ENCODE measurements around the gene MAN1B1.
A peak's percentile ranks its signal among the peaks of the same experiment; 100 is the strongest.
"Not testable (repeated sequence)": the region's sequence is repeated elsewhere in the genome, so short reads cannot be mapped to it uniquely, and the experiment has no call there.

Gene MAN1B1

DNA sequence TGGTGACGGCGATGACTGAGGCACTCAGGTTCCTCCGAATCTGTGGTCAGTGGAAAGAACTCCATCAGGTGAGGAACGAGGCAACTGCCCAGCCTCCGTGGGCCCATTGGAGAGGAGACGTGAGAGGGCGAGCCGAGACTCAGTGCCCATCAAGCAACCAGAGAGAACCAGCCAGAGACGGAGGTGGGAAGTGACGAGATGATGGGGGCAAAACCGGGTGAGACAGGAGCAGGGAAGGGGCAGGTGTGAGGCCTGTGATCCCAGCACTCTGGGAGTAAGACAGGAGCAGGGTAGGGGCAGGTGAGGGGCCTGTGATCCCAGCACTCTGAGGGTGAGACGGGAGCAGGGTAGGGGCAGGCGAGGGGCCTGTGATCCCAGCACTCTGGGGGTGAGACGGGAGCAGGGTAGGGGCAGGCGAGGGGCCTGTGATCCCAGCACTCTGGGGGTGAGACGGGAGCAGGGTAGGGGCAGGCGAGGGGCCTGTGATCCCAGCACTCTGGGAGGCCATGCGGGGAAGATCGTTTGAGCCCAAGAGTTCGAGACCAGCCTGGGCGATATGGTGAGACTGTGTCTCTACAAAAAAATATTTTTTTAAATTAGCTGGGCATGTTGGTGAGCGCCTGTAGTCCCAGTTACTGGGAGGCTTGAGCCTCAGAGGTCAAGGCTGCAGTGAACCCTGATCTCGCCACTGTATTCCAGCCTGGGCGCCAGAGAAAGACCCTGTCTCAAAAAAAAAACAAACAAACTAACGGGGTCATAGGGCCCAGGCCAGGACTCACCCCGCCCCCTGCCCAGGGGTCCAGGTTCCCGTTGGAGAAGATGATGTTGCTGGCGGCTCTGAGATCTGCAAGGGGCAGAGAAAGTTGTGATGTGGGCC is 24.4 kb downstream of the MAN1B1 start:
- no peak for DNase-seq (ENCODE audit: low read depth)

DNA sequence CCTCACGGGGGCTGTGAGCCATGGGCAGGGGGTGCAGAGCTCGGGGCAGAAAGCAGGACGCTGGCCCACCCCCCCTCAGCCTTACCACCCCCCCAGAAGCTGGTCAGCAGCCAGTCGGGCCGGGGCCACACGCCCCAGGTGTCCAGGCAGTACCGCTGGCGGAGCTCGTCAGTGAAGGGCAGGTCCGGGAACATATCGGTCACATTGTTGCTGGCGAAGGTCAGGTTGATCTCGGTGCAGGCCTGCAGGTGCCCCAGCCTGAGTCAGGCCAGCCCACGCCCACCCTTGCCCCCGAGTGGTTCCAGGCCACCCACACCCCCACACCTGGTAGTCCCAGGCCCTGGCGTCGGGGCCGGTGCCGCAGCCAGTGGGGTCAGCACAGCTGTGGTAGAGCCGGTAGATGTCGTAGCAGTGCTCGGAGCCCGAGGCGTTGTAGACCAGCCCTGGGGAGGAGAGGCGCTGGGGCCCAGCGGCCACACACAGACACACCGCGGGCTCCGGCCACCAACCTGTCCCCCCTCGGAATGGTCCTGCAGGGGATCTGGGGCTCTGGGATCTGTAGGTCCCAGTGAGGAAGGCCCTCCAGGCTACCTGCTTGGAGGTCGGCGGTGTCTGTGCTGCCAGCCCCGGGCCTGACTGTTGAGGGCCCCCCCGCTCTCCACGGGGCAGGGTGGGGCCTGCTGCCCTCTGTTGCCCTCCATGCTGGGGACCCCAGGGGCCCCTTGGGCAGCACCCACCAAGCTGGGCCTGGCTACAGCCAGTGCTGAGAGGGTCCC is 25.2 kb downstream of the MAN1B1 start:
- no peak for DNase-seq (ENCODE audit: low read depth)

DNA sequence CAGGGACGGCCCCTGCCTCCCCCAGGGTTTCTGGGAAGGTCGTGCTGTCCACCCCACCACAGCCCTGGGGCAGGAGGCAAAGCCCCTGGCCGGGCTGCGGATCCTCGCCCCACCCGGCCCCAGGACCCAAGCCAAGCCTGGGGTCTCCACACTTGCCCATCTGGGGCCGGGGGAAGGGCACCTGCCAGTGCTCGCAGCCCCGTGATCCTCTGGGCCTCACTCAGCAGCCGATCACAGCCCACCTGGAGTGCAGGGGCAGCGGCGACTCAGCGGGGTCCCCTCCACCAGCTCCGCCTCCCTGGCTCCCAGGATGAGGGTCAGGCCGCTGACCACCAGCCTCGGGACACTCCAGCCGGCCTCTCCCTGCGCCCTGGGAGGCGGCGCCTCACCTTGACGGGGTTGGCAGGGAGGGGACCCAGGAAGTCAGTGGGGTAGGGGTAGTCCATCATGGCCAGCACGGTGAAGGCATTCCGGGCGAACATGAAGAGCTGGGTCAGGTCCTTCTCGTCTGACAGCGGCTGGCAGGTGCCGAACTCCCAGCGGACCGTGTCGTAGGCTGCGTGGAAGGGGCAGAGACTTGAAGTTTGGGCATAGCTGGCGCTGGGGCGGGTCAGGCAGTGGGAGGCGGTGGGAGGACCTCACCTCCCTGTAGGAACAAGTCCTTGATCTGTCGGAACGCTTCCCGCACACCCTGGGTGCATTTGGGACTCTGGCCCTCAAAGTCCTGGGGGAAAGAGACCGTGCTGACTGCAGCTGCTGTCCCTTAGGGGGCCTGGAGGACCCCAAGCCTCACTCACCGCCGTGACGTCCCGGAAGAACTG is 26.0 kb downstream of the MAN1B1 start:
- no peak for DNase-seq (ENCODE audit: low read depth)

DNA sequence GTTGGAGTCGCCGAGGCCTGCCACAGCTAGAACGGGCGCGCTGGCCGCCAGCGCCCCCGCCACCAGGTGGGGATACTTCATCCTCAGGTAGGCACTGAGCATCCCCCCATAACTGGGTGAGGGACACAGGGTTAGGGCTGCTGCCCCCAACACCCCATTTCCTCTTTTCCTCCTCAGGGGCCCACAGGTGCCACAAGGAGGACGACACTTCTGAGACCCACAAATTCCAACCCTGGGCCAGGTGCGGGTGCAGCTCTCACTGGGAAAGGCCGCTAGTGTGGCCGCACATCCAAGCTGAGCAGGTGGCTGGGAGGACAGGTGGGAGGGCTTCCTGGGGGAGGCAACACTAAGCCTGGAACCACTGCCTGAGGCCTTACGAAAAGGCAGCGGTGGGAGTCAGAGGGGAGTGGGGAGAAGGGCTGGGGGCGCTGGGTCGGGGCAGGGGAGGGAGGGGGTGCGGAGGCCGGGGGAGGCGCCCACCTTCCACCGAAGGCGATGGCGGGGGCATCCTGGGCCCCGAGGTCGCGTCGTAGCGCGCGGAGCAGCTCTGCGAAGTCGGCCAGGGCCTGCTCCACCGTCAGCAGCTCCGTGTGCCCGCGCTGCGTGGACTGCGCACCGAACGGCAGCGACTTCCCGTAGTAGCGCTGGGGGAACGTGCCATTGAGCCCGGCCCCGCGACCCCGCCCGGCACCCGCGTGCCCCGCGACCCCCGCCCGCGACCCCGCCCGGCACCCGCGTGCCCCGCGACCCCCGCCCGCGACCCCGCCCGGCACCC is 26.8 kb downstream of the MAN1B1 start:
- no peak for DNase-seq (ENCODE audit: low read depth)

DNA sequence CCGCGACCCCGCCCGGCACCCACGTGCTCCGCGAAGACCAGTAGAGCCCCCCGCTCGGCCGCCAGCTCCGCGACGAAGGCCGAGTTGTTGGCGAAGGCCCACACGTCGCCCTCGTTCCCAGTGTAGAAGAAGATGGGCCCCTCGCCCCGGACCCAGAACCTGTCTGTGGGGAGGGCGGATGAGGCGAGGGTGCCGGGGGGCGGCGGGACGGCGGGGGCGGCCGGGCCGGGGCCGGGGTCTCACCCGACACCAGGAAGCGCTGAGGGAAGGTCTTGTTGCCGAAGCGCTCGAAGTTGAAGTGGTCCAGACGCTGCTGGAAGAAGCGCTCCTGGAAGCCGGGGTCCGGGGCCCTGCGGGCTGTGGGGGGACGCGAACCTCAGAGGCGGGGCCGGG is 27.4 kb downstream of the MAN1B1 start:
- DNase-seq (ENCODE audit: low read depth), result no peak

DNA sequence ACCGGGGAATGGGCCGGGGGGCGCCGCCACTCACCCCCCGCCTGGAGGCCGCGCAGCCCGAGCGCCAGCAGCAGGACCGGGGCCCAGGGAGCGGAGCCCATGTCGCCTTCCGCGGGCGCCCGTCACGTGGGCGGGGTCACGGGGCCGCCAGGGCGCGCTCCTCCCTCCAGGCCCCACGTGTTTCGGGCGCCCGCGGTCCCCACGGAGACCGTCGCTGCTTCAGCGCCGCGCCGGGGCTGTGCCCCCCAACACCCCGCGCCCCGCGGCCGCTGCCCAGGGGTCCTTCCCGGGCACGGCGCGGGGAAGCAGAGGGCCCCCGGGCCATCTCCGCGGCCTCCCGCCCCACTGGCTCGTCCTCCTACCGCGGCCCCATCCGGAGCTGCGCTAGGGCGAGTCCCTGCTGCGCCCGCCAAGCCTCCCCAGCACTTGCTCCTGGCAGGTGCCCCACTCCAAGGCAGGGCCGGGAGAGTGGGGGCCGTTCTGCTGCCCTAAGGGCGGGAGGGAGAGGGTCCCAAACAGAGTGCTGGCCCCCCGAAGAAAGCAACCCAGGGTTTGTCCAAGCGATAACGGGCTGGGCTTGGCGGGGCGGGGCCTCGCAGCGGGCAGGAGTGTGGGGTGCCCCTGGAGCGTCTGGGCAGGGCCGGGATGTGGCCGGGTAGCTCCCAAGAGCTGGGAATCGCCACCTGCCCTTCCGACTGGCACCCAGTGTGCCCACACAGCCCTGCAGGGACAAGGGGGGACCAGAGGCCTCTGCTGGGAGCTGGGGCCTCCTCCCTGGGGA is 28.0 kb downstream of the MAN1B1 start, which contains the start of gene DPP7:
Gene DPP7, minus strand, starts transcription at position 121 of the 781 bp plus-strand sequence. Its CDS starts 20 bp downstream, at position 101.
- DNase-seq (ENCODE audit: low read depth), result peak; percentile 38

DNA sequence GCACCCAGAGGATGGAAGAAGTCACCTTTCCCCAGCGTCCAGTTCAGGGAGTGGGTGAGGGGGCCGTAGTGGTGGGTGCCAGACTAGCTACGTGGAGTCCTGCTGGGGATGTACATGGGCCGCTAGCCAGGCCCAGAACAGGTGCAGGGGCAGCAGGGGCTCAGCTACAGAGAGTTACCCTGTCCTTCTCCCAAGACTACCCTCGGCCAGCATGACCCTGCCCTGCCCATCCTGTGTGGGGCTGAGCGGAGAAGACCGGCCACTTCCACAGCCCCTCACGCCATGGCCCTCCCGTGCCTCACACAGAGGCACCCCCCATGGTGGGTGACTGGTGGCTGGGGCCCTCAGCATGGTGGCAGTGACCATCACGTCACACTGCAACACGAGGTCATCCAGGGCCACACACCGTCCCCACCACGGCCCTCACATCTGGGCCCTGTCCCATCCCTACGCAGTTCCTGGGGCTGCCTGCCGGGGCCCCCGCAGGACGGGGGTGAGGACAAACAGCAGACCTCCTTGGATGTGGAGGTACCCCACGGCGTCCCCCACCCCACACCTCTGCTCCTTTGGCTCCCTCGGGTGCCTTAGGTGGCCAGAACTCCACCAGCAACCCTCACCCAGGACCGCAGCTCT is 28.7 kb downstream of the MAN1B1 start:
- no peak for DNase-seq (ENCODE audit: low read depth)

DNA sequence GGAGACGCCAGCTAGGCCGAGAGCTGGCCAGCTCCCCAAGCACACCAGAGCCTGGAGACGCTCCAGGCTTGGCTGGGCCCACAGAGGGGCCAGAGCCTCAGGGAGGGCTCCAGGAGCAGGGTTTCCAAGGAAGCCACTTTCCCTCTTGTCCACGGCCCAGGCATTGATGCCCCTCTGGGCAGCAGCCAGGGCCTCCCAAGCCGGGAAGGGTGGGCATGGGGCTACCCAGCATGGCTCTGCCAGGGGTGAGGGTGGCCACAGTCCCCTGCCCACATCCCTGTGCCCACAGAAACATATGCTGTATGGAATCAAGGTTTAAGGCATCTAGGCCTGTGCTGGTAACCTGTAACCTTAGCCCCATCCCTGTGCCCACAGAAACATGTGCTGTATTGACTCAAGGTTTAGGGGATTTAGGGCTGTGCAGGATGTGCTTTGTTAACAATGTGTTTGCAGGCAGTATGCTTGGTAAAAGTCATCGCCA is 29.3 kb downstream of the MAN1B1 start:
- DNase-seq (ENCODE audit: low read depth), result peak; percentile 72

DNA sequence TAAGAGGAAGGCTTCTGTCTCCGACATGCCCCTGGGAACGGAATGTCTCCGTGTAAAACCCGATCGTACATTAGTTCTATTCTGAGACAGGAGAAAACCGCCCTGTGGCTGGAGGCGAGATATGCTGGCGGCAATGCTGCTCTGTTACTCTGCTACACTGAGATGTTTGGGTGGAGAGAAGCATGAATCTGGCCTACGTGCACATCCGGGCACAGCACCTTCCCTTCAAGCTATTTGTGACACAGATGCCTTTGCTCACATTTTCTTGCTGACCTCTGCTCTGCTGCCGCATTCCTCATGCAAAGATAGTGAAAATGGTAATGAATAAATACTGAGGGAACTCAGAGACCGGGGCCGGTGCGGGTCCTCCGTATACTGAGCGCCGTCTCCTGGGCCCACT is 29.9 kb downstream of the MAN1B1 start:
- DNase-seq (ENCODE audit: low read depth), result peak; percentile 96

DNA sequence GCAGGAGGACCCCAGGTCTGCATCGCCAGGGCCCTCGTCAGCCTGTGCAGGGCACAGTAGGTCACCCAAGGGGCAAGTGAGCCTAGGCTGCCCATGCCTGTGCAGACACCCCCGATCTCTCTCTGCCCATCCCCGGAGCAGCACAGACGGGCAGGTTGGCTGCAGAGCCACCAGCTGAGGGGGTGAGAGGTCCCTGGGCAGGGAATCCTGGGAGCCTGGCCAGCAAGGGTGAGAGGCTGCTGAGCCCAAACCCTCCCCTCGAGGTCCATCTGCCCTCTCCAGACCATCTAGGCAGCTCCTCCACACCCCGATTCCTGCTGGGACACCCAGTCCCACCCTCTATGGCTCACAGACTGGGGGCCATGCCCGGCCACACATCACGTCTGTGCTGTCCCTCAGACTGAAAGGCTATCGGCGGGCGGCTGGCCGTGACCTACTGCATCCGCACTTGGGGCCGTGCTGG is 30.5 kb downstream of the MAN1B1 start:
- DNase-seq (ENCODE audit: low read depth), result no peak

DNA sequence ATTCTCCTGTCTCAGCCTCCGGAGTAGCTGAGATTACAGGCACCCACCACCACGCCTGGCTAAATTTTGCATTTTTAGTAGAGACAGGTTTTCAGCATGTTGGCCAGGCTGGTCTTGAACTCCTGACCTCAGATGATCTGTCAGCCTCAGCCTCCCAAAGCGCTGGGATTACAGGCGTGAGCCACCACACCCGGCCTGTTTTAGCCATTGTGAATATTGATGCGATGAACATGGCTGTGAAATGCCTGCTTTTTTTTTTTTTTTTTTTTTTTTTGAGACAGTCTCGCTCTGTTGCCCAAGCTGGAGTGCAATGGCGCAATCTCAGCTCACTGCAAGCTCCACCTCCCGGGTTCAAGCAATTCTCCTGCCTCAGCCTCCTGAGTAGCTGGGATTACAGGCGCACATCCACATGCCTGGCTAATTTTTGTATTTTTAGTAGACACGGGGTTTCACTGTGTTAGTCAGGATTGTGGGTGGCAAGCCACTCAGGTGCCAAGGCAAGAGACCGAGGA is 31.4 kb downstream of the MAN1B1 start:
- DNase-seq (ENCODE audit: low read depth), result not testable (repeated sequence)

DNA sequence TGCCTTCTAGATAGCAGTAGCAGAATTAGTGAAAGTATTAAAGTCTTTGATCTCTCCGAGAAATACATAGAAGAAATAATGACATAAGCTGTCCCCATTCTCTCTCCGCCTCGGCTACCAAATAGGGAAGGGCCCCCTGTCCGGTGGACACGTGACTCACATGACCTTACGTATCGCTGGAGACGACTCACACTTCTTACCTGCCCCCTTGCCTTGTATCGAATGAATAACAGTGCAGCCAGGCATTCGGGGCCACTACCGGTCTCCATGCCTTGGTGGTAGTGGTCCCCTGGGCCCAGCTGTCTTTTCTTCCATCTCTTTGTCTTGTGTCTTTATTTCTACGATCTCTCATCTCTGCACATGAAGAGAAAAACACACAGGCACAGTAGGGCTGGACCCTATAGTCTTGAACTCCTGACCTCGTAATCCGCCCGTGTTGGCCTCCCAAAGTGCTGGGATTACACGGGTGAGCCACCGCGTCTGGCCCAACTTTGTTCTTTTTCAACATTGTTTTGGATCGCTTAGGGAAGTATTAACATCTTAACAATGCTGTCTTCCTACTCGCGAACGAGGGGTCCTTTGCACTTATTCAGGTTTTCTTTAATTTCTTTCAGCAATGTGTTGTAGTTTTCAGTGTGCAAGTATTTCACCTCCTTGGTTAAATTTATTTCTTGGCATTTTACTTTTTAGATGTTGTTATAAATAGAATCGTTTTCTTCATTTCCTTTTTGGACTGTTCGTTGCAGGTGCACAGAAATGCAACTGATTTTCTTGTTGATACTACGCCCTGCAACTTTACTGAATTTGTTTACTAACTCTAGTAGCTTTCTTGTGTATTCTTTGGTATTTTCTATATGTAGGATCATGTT is 35.4 kb downstream of the MAN1B1 start:
- not testable (repeated sequence) for DNase-seq (ENCODE audit: low read depth)

DNA sequence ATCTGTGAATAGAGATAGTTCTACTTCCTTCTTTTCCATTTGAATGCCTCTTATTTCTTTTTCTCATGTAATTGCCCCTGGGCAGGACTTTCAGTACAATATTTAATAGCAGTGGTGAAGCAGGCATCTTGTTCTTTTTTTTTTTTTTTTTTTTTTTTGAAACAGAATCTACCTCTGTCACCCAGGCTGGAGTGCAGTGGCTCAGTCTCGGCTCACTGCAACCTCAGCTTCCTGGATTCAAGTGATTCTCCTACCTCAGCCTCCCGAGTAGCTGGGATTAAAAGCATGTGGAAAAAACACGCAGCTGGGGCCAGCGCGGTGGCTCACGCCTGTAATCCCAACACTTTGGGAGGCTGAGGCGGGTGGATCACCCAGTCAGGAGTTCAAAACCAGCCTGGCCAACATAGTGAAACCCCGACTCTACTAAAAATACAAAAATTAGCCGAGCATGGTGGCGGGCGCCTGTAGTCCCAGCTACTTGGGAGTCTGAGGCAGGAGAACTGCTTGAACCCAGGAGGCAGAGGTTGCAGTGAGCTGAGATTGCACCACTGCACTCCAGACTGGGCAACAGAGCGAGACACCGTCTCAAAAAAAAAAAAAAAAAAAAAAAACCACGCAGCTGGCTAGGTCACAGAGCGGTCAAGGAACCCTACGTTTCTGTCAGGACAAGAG is 36.1 kb downstream of the MAN1B1 start:
- not testable (repeated sequence) for DNase-seq (ENCODE audit: low read depth)

DNA sequence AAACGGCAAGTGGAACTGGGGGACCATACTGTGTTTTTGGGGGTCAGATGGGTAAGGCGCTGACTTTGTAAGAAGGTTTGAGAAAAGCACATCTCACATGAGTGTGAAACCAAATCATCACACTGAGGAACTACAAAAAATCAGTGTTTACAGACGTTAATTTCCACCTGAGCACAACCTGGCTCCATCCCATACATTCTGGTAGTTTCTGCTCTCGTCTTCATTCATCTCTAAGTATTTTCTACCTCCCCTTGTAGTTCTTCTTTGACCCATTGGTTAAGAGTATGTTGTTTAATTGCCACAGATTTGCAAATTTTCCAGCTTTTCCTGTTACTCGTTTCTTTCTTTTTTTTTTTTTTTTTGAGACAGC is 36.7 kb downstream of the MAN1B1 start:
- no peak for DNase-seq (ENCODE audit: low read depth)

DNA sequence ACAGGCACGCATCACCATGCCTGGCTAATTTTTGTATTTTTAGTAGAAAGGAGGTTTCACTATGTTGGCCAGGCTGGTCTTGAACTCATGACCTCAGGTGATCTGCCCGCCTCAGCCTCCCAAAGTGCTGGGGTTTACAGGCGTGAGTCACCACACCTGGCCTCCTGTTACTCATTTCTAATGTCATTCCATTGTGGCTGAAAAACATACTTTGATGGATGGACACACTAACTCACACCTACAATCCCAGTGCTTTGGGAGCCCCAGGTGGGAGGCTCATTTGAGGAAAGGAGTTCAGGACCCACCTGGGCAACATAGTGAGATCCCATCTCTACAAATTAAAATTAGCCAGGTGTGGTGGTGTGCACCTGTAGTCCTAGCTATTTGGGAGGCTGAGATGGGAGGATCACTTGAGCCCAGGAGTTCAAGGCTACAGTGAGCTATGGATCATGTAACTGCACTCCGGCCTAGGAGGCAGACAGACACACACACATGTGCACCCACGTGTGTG is 37.2 kb downstream of the MAN1B1 start:
- not testable (repeated sequence) for DNase-seq (ENCODE audit: low read depth)

DNA sequence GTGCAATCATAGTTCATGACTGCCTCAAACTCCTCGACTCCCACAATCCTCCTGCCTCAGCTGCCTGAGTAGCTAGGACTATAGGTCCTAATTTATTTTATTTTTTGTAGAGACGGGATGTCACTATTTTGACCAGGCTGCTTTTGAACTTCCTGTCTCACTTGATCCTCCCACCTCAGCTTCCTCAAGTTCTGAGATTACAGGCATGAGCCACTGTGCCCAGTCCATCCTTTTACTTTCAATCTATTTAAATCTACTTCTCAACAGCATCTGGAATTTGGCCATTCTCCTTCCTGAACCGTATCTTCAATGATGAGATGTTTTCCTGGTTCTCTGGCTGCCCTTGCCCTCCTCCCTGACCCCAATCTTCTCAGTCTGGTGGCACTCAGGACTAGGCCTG is 40.0 kb downstream of the MAN1B1 start:
- no peak for DNase-seq (ENCODE audit: low read depth)

DNA sequence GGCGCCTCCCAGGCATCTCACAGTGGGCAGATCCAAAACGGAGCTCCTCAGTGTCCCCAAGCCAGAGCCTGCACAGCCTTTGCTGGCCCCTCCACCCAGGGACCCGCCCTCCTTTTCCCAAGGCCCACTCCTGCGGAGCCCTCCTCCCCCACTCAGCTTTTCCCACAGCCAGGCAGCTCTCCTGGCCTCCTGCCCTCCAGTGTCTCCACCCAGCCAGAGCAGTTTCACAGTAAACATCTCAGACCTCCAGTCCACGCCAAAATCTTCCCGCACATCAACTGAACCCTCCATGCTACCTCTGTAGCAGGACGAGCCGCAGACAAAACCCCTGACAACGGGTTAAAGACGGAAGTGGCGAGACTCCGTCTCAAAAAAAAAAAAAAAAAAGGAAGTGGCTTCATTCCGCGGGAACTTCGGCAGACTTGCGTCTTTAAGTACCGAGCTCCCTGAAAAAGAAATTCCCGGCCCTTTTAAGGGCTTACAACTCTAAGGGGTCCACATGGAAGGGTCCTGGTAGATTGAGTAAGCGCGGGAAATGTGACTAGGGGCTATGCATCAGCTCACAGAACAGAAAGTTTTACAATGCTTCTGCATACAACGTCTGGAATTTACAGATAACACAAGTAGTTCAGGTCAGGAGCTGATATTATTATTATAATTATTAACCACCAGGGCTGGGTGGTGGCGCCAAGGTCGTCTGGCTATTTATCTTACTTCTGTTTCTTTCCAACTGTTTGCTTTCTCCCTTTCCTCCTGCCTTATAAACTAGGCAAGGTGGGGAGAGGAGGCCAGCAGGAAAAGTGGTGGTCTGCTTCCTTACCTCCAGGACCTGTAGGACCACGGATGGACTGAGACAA is 40.7 kb downstream of the MAN1B1 start:
- peak; percentile 43 for DNase-seq (ENCODE audit: low read depth)

Data from amniotic epithelial cell (primary cell).